Activated T-helper 1 cell treated with Interleukin-2 at 50 U/mL for 16 hours (primary cell): ENCODE measurements around the gene IL13.
"Not testable (repeated sequence)": the region's sequence is repeated elsewhere in the genome, so short reads cannot be mapped to it uniquely, and the experiment has no call there.

ENCODE experiments used
- DNase-seq: peaks from one replicate; pipeline ENCODE4 v3.0.0-alpha.2; 2020; ENCODE audit warnings: low read depth

The IL13 gene

GRCh38 chr5:132688536-132689339, 30.8 kb downstream of the IL13 start:
- no peak for DNase-seq

- DNase-seq, result no peak
Measured at GRCh38 chr5:132689513-132689912, 31.5 kb downstream of the IL13 start.

GRCh38 chr5:132690156-132690555, 32.2 kb downstream of the IL13 start:
- no peak for DNase-seq

GRCh38 chr5:132691755-132692631, 34.0 kb downstream of the IL13 start:
- DNase-seq, result not testable (repeated sequence)

GRCh38 chr5:132692632-132692967, 34.6 kb downstream of the IL13 start:
- DNase-seq, result no peak

GRCh38 chr5:132695956-132696355, 38.0 kb downstream of the IL13 start:
- no peak for DNase-seq

- DNase-seq, result no peak
Measured at GRCh38 chr5:132704875-132705274, 46.9 kb downstream of the IL13 start.

GRCh38 chr5:132708645-132709044, 50.7 kb downstream of the IL13 start:
- no peak for DNase-seq
